WTC11 (cell line): ENCODE results near the gene HMX1. TPM values are rescaled to one million over a fixed set of nuclear protein-coding genes. Genes with fewer than 3 reads are reported as not detected.

Experiments used
- ATAC-seq: fragments of 200-7000 bp; cut with Tn5 transposase; 2 replicates; pipeline ENCODE4 v1.10.0; 2021; ENCODE audit warnings: mild to moderate bottlenecking, moderate library complexity
- CTCF ChIA-PET: fragments of 300-600 bp; sonication (Branson Sonifier 250); formaldehyde crosslinking; loops from one replicate; lab custom pipeline; 2021; ENCODE audit warnings: antibody characterized with exemption; lab: Charles Lee
- POLR2A ChIA-PET: fragments of 350-600 bp; sonication (Branson Sonifier 250); formaldehyde crosslinking; loops from one replicate; lab custom pipeline; 2021; ENCODE audit warnings: antibody characterized with exemption; lab: Charles Lee
- DNase-seq: peaks from one replicate; pipeline ENCODE4 v3.0.0; 2021; ENCODE audit warnings: low spot score
- H3K27ac Mint-ChIP-seq: 2 replicates; pipeline ENCODE4 v1.8.0; 2021; ENCODE audit warnings: mixed read lengths
- H3K27me3 Mint-ChIP-seq: 2 replicates; pipeline ENCODE4 v1.8.0; 2021; ENCODE audit warnings: low read depth, mild to moderate bottlenecking, moderate library complexity, mixed read lengths
- H3K36me3 Mint-ChIP-seq: 2 replicates; pipeline ENCODE4 v1.8.0; 2021; ENCODE audit warnings: mixed read lengths
- H3K4me1 Mint-ChIP-seq: 2 replicates; pipeline ENCODE4 v1.8.0; 2022; ENCODE audit warnings: mixed read lengths
- H3K4me3 Mint-ChIP-seq: 2 replicates; pipeline ENCODE4 v1.8.0; 2021; ENCODE audit warnings: mild to moderate bottlenecking, moderate library complexity, mixed read lengths
- H3K9me3 Mint-ChIP-seq: 2 replicates; pipeline ENCODE4 v1.8.0; 2021; ENCODE audit warnings: mixed read lengths
- ARID4B ChIP-seq: sonication (generic); formaldehyde crosslinking; IDR thresholded peaks from 2 replicates; pipeline ENCODE4 v1.8.0; 2023; ENCODE audit warnings: missing genetic modification reagents, mild to moderate bottlenecking, borderline replicate concordance
- ATF3 ChIP-seq: sonication (generic); formaldehyde crosslinking; conservative IDR thresholded peaks from 2 replicates; pipeline ENCODE4 v1.8.1; 2022; ENCODE audit warnings: mild to moderate bottlenecking, missing genetic modification reagents
- E2F4 ChIP-seq: sonication (generic); formaldehyde crosslinking; IDR thresholded peaks from 2 replicates; pipeline ENCODE4 v1.8.1; 2022; ENCODE audit warnings: low read depth, mild to moderate bottlenecking, moderate library complexity, missing genetic modification reagents, borderline replicate concordance
- FOXP1 ChIP-seq: sonication (generic); formaldehyde crosslinking; IDR thresholded peaks from 2 replicates; pipeline ENCODE4 v1.8.0; 2022; ENCODE audit warnings: missing genetic modification reagents, mild to moderate bottlenecking, moderate library complexity, borderline replicate concordance
- MLX ChIP-seq: sonication (generic); formaldehyde crosslinking; IDR thresholded peaks from 2 replicates; pipeline ENCODE4 v1.8.1; 2023; ENCODE audit warnings: mild to moderate bottlenecking, missing genetic modification reagents, moderate library complexity
- MXD4 ChIP-seq: fragments of 250-450 bp; sonication (Bioruptor Pico); IDR thresholded peaks from 2 replicates; pipeline ENCODE4 v1.8.0; 2021; ENCODE audit warnings: mild to moderate bottlenecking, moderate library complexity, borderline replicate concordance
- MYBL2 ChIP-seq: sonication (generic); formaldehyde crosslinking; IDR thresholded peaks from 2 replicates; pipeline ENCODE4 v1.8.1; 2023; ENCODE audit warnings: mild to moderate bottlenecking, moderate library complexity, missing genetic modification reagents
- RORB ChIP-seq: fragments of 250-450 bp; sonication (Bioruptor Pico); IDR thresholded peaks from 2 replicates; pipeline ENCODE4 v1.9.0; 2021; ENCODE audit warnings: mild to moderate bottlenecking
- SMAD4 ChIP-seq: sonication (generic); formaldehyde crosslinking; IDR thresholded peaks from 2 replicates; pipeline ENCODE4 v1.8.0; 2022; ENCODE audit warnings: mild to moderate bottlenecking, missing genetic modification reagents
- SP1 ChIP-seq: sonication (generic); formaldehyde crosslinking; conservative IDR thresholded peaks from 2 replicates; pipeline ENCODE4 v1.8.1; 2022; ENCODE audit warnings: missing genetic modification reagents
- TCF7 ChIP-seq: sonication (generic); formaldehyde crosslinking; IDR thresholded peaks from 2 replicates; pipeline ENCODE4 v1.8.0; 2022; ENCODE audit warnings: mild to moderate bottlenecking, low read depth, missing genetic modification reagents, moderate library complexity
- TEAD1 ChIP-seq: sonication (generic); formaldehyde crosslinking; IDR thresholded peaks from 2 replicates; pipeline ENCODE4 v1.8.0; 2022; ENCODE audit warnings: mild to moderate bottlenecking, missing genetic modification reagents
- ZNF219 ChIP-seq: sonication (generic); formaldehyde crosslinking; IDR thresholded peaks from 2 replicates; pipeline ENCODE4 v1.8.0; 2023; ENCODE audit warnings: missing genetic modification reagents, mild to moderate bottlenecking, borderline replicate concordance
- ZNF425 ChIP-seq: fragments of 250-450 bp; sonication (Bioruptor Pico); conservative IDR thresholded peaks from 2 replicates; pipeline ENCODE4 v1.9.0; 2021; ENCODE audit warnings: mild to moderate bottlenecking
- total RNA-seq: library from RNA; stranded (reverse); gene quantifications from 3 replicates; pipeline ENCODE4 v1.2.3, GENCODE V29; 2021

HMX1 gene
- total RNA-seq, 1 experiment from 2014 or later = 10.0 TPM

- CTCF ChIA-PET = interaction anchor here (2.6 kb wide), 1 partner anchor 161 kb away, joined by 9 read pairs; no protein-coding TSS in a partner anchor
- ATAC-seq (no peak), DNase-seq (no peak)
- Mint-ChIP-seq H3K27ac (no peak overlapping the region), H3K9me3 (no peaks in the 10 kb centered on the region), H3K4me3 (no peak overlapping the region), H3K36me3 (no peaks in the 10 kb centered on the region), H3K27me3 (peaks cover 37% of the 10 kb centered on the region)
- no peak for TF ChIP-seq FOXP1 (CRISPR knock-in tag)
- TF ChIP-seq ARID4B = no peak
- no peak for TF ChIP-seq E2F4 (CRISPR knock-in tag)
- TF ChIP-seq TCF7 (CRISPR knock-in tag) = no peak
- no peak for TF ChIP-seq SMAD4 (CRISPR knock-in tag)
- no peak for TF ChIP-seq RORB (CRISPR knock-in tag)
- no peak for TF ChIP-seq TEAD1 (CRISPR knock-in tag)
- TF ChIP-seq ATF3 (CRISPR knock-in tag) = no peak
- TF ChIP-seq ZNF425 (CRISPR knock-in tag) = no peak
- TF ChIP-seq, all 79 proteins: peak for 0
- POLR2A ChIA-PET = interaction anchor here (1.3 kb wide), 1 partner anchor 71 kb away, joined by 3 read pairs; no protein-coding TSS in a partner anchor
- peaks cover 2% of the 10 kb centered on the region; the same call in 1 of the 2 replicates for H3K4me1 Mint-ChIP-seq
Observed at GRCh38 chr4:8849266-8850073, 22.2 kb downstream of the HMX1 start.

- TF ChIP-seq MLX (CRISPR knock-in tag) (no peak), MYBL2 (CRISPR knock-in tag) (no peak), SP1 (CRISPR knock-in tag) (no peak), ZNF219 (CRISPR knock-in tag) (no peak), MXD4 (CRISPR knock-in tag) (no peak)
- H3K27ac Mint-ChIP-seq = no peak overlapping the region
- POLR2A ChIA-PET = interaction anchor here (0.6 to 1.3 kb wide), 2 partner anchors 70 to 78 kb away, joined by 3 read pairs; no protein-coding TSS in a partner anchor
- H3K9me3 Mint-ChIP-seq = no peaks in the 10 kb centered on the region
- H3K27me3 Mint-ChIP-seq = peaks cover 29% of the 10 kb centered on the region
- no peak for ATAC-seq
- DNase-seq = no peak
- H3K36me3 Mint-ChIP-seq = no peaks in the 10 kb centered on the region
- no peak overlapping the region for H3K4me3 Mint-ChIP-seq
- H3K4me1 Mint-ChIP-seq = no peaks in the 10 kb centered on the region
- CTCF ChIA-PET = interaction anchor here (0.8 to 2.6 kb wide), 4 partner anchors 10 to 241 kb away, joined by 3 to 9 read pairs (median 4); no protein-coding TSS in a partner anchor
Observed at GRCh38 chr4:8848507-8849265, 23.0 kb downstream of the HMX1 start.
